Mesenteric fat pad (tissue), 1 donor: ENCODE results near the gene C3orf85. TPM values are rescaled to one million over a fixed set of nuclear protein-coding genes. Genes with fewer than 3 reads are reported as not detected.
"Not testable (repeated sequence)": the region's sequence is repeated elsewhere in the genome, so short reads cannot be mapped to it uniquely, and the experiment has no call there.

Experiments
- DNase-seq: peaks from one replicate; pipeline ENCODE4 v3.0.0-alpha.2; 2020; ENCODE audit warnings: low spot score
- long read RNA-seq: library from polyadenylated mRNA; unstranded; transcript quantifications from one replicate; pipeline ENCODE4 v2.0.0, GENCODE V29; 2020
- total RNA-seq: library from RNA; stranded (reverse); fragmentation: NEBNext Ultra II Directional; extraction: Animal tissue kit (Norgen Biotek cat#: 25700); gene quantifications from one replicate; pipeline ENCODE4 v1.2.1, GENCODE V29; 2021
- donor health status: DM: yes; HTN: yes; CAD: no.

The C3orf85 gene
- not detected for total RNA-seq
- long read RNA-seq, partial matches to known transcripts, result 0 of 1 reads
- long read RNA-seq, other reads (novel, unspliced or antisense), result 1 of 1 reads

GRCh38 chr3:109136523-109136922 is at the start of gene C3orf85:
C3orf85 (plus strand) TSS chr3:109136719; CDS start chr3:109136848, 129 bp downstream.
- no peak for DNase-seq

GRCh38 chr3:109089265-109089664 is 47.3 kb upstream of the C3orf85 start:
- no peak for DNase-seq

- DNase-seq, result no peak
Measured at GRCh38 chr3:109091846-109092245, 44.7 kb upstream of the C3orf85 start.

- no peak for DNase-seq
Measured at GRCh38 chr3:109093561-109093960, 43.0 kb upstream of the C3orf85 start.

- DNase-seq, result no peak
Measured at GRCh38 chr3:109095166-109095565, 41.4 kb upstream of the C3orf85 start.

GRCh38 chr3:109098079-109098644 is 38.4 kb upstream of the C3orf85 start:
- no peak for DNase-seq

GRCh38 chr3:109109574-109109973 is 26.9 kb upstream of the C3orf85 start:
- no peak for DNase-seq

GRCh38 chr3:109112946-109113760 is 23.4 kb upstream of the C3orf85 start:
- no peak for DNase-seq

GRCh38 chr3:109114746-109115145 is 21.8 kb upstream of the C3orf85 start:
- DNase-seq, result no peak

- no peak for DNase-seq
Measured at GRCh38 chr3:109115451-109115850, 21.1 kb upstream of the C3orf85 start.

GRCh38 chr3:109116031-109116430 is 20.5 kb upstream of the C3orf85 start:
- DNase-seq, result no peak

- no peak for DNase-seq
Measured at GRCh38 chr3:109117939-109118338, 18.6 kb upstream of the C3orf85 start, which contains the start of gene MORC1. MORC1 (minus strand) TSS chr3:109118134; CDS start chr3:109118059, 75 bp downstream.

- no peak for DNase-seq
Measured at GRCh38 chr3:109118584-109118983, 17.9 kb upstream of the C3orf85 start.

GRCh38 chr3:109122690-109123089 is 13.8 kb upstream of the C3orf85 start:
- DNase-seq, result no peak

- DNase-seq, result no peak
Measured at GRCh38 chr3:109125902-109126301, 10.6 kb upstream of the C3orf85 start.

- no peak for DNase-seq
Measured at GRCh38 chr3:109127553-109127952, 9.0 kb upstream of the C3orf85 start.

GRCh38 chr3:109131276-109131675 is 5.2 kb upstream of the C3orf85 start:
- no peak for DNase-seq

- DNase-seq, result no peak
Measured at GRCh38 chr3:109132801-109133473, 3.6 kb upstream of the C3orf85 start.

GRCh38 chr3:109133474-109133816 is 3.1 kb upstream of the C3orf85 start:
- not testable (repeated sequence) for DNase-seq

GRCh38 chr3:109137761-109138160 is 1.2 kb downstream of the C3orf85 start:
- DNase-seq, result no peak

GRCh38 chr3:109140318-109140717 is 3.8 kb downstream of the C3orf85 start:
- no peak for DNase-seq

GRCh38 chr3:109143646-109144045 is 7.1 kb downstream of the C3orf85 start:
- no peak for DNase-seq
